Astrocyte of the spinal cord (primary cell): ENCODE measurements around the gene NACA2.

Source experiments
- DNase-seq: peaks from one replicate; pipeline ENCODE4 v3.0.0; 2011; ENCODE audit warnings: low read depth, low spot score
- H3K4me3 ChIP-seq: 2 replicates; pipeline ENCODE4 v1.5.1; 2011; ENCODE audit warnings: low read depth, mild to moderate bottlenecking, low read length, moderate library complexity
- in situ Hi-C: cut with HindIII; loops from 2 replicates; pipeline ENCODE4 v1.10.0; 2017; ENCODE audit warnings: low sequenced_read_pairs
- TF ChIP-seq, protein P1 (sequence below): IDR thresholded peaks from 2 replicates; pipeline ENCODE4 v1.5.1; 2012; ENCODE audit warnings: low read depth, mild to moderate bottlenecking, low read length, inconsistent platforms

The NACA2 gene

DNA sequence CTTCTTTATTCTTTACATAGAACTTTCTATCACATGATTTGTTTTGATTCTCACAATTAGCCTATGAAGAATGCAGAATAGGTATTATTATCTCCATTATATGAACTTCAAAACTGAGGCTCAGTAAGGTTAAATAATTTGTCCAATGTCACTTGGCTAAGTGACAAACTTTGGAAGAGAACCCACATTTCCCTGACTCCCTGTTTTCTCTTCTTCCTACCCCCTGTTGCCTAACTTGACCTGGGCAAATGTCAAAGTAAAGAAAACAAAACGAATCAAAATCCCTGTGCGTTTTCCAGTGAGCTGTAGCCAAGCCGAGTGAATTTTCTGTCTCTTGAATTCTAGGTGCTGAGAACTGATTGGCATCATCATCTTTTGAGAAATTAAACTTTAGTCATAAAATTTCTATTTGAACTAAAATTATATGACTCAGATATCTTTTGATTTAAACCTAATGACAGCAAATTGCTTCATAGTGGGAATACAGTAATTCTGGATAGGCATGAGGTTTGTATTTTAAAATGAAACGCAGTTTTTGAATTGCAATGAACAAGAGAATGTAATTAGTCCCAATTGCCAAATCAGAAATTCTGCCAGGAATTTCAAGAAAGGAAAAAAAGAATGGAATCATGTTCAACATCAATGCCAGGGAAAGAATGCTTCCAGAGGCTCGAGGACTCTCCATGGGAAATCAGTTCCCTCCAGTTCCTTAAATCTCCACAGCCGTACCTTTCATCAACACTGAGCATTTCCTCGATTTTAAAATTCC lies 4.6 kb upstream of the NACA2 start:
- no peak for DNase-seq
- TF ChIP-seq, protein P1, sequence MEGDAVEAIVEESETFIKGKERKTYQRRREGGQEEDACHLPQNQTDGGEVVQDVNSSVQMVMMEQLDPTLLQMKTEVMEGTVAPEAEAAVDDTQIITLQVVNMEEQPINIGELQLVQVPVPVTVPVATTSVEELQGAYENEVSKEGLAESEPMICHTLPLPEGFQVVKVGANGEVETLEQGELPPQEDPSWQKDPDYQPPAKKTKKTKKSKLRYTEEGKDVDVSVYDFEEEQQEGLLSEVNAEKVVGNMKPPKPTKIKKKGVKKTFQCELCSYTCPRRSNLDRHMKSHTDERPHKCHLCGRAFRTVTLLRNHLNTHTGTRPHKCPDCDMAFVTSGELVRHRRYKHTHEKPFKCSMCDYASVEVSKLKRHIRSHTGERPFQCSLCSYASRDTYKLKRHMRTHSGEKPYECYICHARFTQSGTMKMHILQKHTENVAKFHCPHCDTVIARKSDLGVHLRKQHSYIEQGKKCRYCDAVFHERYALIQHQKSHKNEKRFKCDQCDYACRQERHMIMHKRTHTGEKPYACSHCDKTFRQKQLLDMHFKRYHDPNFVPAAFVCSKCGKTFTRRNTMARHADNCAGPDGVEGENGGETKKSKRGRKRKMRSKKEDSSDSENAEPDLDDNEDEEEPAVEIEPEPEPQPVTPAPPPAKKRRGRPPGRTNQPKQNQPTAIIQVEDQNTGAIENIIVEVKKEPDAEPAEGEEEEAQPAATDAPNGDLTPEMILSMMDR: no peak
- no peak overlapping the region for H3K4me3 ChIP-seq
- in situ Hi-C loops: no loop called here

DNA sequence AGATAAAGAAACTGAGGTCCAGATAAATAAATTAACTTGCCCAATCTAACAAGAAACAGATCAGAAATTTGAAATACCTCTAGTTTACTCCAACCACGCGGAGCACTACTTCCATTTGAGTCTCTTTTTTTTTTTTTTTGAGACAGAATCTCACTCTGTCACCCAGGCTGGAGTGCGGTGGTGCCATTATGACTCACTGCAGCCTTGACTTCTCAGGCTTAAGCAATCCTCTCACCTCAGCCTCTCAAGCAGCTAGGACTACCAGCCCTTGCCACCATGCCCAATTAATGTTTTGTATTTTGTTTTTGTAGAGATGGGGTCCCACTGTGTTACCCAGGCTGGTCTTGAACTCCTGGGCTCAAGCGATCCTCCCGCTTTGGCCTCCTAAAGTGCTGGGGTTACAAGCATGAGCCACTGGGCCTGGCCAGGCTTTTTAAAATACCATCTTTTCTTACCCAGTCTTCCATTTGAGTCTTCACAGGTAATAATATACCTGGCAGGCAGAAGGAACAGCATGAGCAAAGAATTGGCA lies 3.3 kb upstream of the NACA2 start:
- TF ChIP-seq, protein P1: no peak
- H3K4me3 ChIP-seq: no peak overlapping the region
- no peak for DNase-seq
- in situ Hi-C loops: no loop called here

DNA sequence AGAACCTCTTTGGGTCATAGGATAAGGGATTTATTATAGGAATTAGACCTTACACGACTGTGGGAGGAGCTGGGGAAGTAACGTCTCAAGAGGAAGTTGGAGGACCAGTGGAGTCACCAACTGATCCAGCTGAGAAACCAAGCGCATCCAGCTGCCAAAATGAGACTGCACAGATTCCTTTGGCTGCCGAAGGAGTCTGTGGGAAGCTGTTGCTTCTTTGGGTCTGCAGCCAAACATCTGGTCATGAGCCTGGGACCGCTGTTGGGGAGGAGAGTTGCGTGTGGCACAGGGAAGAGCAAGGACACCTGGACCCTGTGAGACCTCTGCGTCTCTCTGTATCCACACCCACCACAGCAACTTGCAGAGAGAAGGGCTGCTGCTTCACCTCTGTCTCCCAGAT lies 2.4 kb upstream of the NACA2 start:
- DNase-seq: no peak
- H3K4me3 ChIP-seq: no peak overlapping the region
- in situ Hi-C loops: no loop called here
- TF ChIP-seq, protein P1: no peak

DNA sequence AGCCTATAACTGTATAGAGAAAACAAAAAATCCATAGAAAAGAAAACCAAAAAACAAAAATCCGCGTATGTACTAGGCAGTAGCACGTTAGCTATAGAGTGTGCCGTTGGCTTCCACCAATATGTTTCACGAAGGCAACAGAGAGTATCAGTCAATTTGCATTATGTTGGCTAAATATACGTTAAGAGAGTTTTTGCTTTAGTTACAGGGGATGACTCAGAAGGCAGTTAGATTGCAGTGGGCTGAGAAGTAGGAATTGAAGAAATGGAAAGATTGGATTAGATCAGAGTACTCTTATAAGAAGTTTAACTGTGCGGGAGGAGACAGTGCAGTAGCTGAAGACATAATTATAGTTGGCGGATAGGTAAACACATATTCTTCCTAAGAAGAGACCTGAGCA lies 911 bp upstream of the NACA2 start:
- TF ChIP-seq, protein P1: no peak
- DNase-seq: no peak
- H3K4me3 ChIP-seq: no peak overlapping the region
- in situ Hi-C loops: no loop called here

DNA sequence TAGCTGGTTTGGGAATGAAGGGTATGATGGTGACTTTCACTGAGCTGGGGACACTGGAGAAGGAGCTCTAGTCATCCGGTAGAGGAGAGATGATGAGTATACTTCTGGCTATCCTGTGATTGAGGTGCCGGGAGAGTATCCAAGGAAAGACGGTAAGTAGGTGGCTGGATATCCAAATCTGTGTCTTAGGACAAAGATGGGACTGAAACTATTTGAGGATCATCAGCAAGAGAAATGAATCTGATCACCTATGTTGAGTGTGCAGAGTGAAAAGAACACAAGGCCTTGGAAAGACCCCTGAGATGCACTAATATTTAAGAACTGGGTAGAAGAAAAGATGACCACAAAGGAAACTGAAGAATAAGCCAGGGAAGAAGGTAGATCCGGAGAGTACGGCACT lies 1.0 kb downstream of the NACA2 start:
- H3K4me3 ChIP-seq: no peak overlapping the region
- TF ChIP-seq, protein P1: no peak
- DNase-seq: no peak
- in situ Hi-C loops: no loop called here

DNA sequence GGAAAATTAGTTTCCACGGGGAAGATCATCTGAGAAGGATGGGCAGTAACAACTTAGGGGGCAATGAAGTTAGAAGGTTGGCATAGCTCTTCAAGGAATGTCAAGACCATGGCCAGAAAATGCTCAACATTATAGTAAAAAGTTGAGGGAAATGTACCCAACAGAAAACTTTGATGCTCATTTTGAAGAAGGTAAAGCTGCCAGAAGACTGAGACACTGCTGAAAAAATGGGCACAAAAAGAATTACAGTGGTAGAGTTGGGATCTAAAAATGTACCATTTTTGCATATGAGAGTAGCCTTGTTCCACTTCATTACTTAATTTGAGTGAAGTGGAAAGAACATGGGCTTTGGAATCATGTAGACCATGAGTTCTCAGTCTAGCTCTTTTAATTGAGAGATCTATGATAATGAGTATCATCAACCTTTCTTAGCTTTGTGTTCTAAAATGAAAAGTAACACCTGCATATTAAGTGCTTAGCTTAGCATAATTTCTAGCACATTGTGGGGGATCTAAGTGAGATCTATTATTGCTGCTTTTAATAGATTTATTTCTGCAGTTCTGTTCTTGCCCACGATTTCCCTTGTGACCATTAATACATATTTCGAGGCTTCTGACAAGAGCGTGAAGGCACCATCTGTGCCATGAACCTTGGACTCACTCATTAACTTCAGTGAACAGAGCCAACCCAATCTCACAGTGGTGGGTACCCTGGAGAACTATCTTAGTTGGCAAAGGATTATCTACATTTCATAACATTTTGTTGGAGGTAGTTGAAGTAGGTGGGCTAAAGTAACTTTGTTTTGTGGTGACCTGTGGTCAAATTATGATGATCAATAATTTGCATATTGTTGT lies 3.0 kb downstream of the NACA2 start:
- DNase-seq: no peak
- in situ Hi-C loops: no loop called here
- H3K4me3 ChIP-seq: no peak overlapping the region
- TF ChIP-seq, protein P1: no peak
